Stimulated activated CD4-positive, alpha-beta T cell treated with anti-CD3 and anti-CD28 coated beads, Interleukin-2, amount 100 ng/mL, for 24 hours (primary cell): ENCODE measurements around the gene SNTG2.

Experiments
- DNase-seq, 2 donors: peaks; one replicate each; pipeline ENCODE4 v3.0.0-alpha.2; 2020

SNTG2 gene

DNA sequence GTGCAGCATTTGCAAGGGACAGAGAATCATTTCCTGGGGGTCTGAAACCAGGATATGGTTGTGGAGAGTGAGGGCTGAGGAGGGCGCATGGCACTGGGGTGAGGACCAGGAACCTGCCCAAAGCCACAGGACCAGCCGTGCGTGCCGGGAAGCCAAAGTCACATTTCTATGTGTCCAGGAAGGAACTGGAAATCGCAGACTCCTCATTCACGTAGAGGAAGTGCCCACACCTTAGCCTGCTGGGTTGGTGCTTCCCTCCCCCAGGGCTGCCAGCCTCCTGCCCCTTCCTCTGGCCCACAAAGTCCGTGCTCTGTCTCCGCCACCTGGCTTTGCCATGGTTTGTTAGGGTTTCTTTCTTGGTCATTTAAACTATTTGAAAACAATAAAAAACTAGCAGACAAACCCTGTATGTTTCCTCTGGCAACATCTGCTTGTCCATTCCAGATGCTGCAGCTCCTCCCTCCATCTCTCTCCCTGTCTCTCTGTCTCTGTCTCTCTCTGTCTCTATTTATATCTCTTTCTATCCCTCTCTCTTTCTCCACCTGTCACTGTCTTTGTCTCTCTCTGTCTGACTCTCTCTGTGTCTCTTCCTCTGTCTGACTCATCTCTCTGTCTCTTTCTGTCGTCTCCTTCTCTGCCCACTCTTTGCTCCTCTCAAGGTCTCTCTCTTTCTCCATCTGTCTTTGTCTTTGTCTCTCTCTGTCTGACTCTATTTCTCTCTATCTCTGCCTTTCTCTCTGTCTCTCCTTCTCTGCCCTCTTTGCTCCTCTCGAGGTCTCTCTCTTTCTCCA, 299.4 kb downstream of the SNTG2 start:
- no peak for DNase-seq

DNA sequence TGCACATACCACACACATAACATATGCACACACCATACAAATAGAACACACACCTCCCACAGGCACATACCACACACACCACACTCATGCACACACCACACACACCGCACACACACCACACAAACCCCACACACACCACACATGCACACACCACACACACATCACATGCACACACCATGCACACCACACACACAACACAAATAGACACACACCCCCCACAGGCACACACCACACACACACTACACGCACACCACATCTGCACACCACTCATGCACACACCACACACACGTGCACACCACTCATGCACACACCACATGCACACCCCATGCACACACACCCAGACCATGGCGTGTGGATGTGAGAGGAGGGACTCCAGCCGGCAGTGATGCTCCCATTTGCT, 300.9 kb downstream of the SNTG2 start:
- DNase-seq, result no peak

DNA sequence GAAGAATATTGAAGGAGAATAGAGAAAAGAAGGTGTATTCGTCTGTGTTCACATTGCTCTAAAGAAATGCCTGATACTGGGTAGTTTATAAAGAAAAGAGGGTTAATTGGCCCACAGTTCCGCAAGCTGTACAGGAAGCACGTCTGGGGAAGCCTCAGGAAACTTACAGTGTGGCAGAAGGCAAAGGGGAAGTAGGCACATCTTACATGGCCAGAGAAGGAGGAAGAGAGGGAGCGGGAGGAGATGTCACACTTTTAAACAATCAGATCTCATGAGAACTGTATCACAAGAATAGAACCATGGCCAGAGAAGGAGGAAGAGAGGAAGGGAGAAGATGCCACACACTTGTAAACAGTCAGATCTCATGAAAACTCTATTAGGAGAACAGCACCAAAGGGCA, 303.0 kb downstream of the SNTG2 start:
- no peak for DNase-seq

DNA sequence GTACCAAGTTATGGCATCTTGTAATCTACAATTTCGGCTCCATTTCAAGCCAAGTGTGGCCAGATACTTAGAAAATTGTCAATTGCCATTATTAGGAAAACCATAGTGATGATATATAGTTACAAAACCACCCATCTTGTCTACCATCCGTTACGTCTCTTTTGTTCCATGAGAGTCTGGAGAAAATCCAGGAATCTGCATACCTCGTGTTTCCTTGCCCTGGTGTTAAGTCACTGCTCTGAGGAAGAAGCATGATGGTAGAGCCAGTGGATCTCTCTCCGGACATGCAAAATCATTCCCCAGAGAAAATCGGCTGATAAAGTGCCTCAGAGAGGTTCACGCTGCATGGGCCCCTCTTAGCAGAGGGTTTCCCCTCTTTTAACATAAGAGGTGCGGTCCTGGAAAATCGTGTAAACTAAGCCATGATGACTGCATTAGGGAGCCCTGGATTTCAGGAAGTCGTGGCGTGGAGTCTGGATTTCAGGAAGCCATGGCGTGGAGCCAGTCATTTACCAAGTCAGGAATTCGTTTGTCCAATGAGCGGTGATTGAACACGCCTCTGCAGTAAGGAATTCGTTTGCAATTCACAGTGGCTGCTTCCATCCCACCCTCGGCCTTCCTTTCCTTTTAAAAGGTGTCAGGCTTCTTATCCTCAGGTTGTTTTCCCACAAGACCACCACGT, 304.2 kb downstream of the SNTG2 start:
- no peak for DNase-seq

DNA sequence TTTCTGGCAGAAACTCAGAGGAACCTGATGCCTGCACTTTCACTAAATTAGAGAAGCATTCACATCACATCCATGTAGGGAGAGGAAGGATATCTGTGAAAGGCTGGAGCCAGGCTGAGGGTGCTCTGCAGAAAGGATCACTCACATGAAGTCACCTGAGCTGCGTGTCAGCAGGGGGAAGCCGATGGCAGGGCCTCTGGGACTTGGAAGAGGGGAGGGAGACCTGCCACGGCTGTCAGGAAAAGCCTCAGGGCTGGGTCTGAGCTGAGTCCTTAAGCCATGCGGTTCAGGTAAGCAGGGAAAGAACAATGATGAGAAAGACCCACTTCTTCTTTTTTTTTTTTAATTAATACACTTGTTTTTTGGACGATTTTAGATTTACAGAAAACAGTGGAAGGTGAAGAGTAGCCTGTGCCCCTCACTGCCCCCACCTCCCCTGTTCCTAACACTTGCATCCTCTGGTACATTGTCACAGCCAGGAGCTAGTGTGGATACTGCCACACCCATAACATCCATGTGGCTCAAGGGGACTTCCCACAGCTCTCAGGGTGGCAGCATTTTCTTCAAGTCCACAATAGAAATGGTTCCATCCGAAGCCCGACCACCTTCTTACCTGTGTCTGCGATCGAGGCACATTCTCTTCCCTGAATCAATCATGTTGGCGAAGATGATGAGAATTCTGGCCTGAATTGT, 306.1 kb downstream of the SNTG2 start:
- DNase-seq, result no peak

DNA sequence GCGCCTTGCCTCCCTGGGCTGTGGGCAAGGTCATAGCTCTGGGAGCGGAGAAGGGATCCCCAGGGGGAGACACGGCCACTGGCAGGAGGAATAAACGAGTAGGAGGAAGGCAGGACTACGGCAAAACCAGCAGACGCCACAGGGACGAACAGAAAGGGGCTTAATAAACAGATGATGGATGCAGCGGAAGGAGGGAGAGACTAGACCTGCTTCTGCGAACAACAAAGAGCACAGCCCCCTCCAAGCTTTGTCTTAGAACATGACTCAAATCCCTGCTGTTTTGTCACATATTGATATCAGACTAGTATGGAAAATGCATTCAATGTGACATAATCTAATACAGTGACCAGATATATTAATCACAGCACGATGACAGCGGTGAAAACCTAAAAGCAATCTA, 306.7 kb downstream of the SNTG2 start:
- no peak for DNase-seq

DNA sequence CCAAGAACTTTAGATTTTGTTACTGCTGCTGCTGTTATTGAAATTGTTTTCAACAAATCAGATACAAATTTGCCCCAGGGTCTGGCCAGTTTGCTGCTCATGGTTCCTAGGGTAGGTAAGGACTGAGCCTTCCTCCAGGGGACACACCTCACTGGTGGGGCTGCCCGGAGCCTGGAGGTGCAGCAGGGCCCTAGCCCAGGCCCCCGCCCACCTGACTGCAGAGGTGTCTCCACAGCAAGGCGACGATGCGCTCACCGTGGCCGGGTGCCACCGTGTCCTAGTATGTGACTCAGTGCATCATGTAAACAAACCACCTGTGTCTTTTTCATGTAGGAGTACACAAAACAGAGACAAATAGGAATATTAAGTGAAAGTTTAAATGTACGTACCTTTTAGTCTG, 309.1 kb downstream of the SNTG2 start:
- DNase-seq, result no peak

DNA sequence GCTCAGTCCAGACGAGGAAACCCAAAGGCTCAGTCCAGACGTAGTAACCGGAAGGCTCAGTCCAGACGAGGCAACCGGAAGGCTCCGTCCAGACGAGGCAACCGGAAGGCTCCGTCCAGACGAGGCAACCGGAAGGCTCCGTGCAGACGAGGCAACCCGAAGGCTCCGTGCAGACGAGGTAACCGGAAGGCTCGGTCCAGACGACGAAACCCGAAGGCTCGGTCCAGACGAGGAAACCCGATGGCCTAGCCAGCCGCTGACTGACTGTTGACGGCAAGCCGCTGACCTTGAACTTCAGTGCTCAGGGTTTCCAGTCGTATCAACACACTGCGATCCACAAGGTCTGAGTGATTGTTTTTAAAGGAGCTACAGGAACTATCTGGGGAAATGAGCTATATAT, 312.0 kb downstream of the SNTG2 start:
- no peak for DNase-seq

DNA sequence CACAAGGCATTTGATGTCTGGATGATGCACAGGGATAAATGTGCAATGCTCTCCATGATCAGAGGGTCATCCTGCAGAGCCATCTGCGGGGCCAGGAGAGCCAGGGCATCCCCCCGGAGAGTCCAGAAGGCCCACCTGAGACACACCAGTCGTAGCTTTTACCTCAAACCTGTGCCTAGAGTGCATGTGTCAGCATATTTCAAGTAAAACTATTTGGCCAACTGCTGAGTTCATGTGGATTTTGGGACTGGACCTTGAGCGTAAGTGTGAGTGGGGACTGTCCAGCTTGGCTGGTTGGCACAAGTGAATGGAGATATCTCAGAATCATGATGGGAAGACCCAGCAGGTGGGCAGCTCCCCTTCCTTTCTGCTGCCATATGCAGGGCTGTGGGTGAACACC, 314.8 kb downstream of the SNTG2 start:
- no peak for DNase-seq

DNA sequence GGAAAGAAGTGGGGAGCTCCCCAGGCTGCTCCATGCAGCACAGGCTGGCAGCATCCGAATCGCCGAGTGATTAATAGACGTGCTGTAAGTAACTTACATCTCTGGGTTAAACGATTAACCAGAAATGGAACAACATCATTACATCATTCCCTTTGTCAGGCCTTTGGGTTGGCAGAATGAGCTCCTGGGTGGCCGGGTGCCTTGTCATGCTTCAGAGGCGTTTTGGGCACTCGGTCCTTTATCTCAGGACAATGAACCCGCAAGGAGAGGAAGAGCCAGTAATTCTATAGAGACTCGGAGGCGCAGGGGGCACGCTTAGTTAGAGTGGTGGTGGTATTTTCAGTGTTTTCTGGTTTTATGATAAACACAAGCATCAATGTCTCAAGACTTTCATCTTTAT, 315.7 kb downstream of the SNTG2 start:
- DNase-seq, result no peak

DNA sequence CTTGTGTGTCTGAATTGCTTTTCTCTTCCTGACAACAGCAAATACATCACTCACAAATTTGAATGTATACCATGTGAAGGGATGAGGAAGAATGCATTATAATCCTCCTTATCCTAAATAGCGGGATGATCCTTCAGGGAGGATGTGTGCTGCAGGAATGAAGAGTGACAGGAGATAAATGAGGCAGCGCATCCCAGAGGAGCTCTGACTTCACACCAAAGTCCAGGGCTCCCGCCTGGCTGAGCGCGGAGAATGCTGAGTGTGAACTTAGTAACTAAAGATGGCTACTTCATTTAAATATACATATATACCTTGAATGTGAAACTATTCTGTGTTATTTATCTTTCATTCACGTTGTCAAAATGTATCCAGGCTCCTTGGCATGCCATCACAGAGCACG, 317.4 kb downstream of the SNTG2 start:
- no peak for DNase-seq

DNA sequence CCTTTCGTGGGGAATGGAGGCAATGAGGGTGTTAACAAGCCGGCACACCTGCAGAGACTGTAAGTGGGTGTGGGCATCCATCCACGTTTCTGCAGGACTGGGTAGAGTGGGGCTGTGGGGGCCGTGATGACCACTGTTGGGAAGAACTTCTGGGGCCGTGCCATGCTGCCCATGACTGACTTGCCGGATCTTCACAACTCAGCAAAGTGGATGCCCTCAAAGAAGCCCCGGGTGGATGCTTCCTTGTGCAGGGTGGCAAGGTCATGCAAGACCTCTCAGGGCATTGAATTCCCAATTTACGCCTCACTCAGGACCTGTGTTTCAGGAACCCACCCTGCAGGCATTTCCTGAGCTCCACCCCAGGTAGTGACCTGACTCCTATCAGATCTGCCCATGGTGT, 319.2 kb downstream of the SNTG2 start:
- DNase-seq, result no peak

DNA sequence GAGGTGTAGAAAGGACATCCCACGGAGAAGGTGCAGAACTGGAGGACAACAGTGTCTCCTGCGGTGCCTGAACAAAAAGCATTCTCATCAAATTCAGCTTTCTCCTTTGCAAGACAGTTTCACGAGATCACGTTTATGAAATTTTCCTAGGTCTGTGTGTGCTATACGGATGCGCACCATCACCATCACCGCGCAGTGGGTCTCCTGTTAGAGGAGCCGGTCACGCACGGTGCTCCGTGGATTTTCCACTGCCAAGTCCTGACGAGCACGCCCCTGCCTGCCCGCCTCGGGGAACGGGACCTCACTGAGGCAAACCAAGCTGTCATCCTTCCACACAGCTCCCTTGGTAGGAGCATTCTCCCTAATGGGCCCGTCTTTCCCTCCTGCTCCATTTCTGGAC, 322.2 kb downstream of the SNTG2 start:
- DNase-seq, result no peak

DNA sequence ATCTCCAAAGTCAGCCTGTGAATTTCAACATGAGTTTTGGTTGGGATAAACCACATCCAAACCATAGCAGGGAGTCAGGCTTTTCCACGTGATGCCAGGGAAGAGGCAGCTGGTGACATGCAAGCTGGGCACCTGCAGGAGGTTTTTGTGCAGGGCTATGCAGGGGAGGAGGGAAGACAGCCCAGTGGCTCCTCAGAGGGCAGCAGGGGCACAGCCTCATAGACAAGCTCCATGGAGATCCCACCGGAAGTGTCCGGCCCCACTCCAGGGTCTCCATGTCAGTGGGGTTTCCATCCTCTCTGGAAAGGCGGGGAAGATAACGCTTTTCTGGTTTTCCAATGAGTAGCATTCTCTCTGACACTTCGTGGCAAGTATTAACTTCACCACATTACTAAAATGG, 327.0 kb downstream of the SNTG2 start:
- DNase-seq, result no peak

DNA sequence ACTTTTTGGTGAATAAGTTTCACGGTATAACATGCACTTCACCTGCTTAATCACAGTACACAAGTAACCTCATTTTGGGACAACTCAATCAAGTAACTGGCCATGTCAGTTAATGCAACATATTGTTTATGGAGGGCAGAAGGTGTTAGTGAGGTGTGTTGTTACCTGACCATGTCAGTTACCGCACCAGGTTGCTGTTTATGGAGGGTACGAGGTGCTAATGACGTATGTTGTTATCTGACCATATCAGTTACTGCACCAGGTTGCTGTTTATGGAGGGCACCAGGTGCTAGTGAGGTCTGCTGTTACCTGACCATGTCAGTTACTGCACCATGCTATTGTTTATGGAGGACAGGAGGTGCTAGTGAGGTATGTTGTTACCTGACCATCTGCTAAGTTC, 327.5 kb downstream of the SNTG2 start:
- DNase-seq, result no peak

DNA sequence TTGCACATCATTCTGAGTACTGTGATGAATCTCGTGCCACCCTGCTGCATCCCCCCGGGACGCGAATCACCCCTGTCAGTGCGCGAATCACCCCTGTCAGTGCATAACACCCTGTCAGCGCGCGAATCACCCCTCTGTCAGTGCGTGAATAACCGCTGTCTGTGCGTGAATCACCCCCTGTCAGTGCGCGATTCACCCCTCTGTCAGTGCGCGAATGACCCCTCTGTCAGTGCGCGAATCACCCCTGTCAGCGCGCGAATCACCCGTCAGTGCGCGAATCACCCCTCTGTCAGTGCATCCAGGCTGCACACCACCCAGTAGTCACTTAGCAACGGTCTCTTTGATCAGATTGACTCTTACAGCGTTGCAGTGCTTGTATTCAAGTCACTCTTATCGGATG, 328.2 kb downstream of the SNTG2 start:
- DNase-seq, result no peak

DNA sequence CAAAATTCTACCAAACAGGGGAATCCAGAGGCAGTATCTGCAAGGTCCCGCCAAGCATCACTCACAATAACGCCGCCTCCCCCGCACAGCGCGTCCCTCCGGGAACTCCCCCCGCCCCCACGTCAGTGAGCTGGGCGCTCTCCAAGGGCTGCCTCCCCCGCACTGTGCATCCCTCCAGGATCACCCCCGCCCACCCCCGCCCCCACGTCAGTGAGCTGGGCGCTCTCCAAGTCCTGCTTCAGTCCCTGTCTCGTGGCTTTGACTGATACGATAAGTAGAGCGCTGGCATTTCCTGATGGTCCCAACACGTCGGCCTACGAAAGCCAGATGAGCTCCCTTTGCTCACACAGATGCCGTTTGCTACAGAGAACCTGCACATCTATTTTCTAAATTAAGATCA, 331.9 kb downstream of the SNTG2 start:
- no peak for DNase-seq

DNA sequence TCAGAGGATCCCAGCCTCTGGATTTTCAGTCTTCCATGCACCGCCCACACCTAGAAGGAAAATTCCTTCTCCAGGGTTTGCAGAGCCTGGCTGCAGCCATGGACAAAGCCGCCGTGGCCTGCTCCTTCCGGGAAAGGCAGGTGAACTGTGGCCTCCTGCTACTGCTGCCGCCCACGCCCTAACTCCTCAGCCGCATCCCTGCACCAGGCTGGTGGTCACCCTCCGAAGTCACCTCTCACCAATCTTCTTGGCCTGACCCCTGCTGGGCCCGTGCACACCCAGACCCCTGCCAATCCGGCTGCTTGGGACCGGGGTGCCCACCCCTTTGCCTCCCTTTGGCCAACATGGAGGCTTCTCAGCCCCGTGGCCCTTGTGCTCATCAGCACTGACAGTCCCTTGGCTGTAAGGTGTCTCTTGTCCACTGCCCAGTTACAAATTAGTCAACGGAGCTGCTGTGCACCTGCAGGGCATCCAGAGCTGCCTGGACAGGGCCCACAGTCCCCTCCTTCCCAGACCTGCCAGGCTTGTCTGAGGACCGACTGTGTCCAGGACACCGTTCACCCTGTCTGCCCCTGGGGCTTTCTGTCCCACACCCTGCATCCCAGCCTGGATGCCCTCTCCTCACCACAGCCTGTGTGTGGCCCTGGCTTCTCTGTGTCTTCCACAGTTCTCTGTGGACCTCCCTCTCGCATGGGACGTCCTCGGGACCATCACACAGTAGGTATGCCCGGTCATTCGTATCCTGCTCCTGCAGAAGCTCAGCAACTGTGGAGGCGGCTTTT, 332.6 kb downstream of the SNTG2 start:
- DNase-seq, result no peak

DNA sequence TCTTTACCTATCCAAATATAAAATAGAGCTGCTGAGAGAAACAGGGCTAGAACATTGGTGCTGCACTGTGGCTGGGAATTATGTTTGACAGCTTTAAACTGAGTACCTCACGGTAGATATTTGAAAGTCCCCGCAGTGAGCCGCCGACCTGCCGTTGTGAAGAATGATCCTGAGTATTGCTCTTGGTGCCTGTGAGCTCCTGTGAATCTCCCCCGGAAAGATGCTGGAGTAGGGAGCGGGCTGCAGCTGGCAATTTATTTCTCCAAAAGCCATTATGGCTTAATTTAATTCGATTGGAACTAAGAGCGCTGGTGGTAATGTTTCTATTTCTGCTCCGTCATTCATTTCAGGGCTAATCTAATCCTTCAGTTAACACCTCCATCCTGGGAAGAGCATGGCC, 333.2 kb downstream of the SNTG2 start:
- DNase-seq, result no peak

DNA sequence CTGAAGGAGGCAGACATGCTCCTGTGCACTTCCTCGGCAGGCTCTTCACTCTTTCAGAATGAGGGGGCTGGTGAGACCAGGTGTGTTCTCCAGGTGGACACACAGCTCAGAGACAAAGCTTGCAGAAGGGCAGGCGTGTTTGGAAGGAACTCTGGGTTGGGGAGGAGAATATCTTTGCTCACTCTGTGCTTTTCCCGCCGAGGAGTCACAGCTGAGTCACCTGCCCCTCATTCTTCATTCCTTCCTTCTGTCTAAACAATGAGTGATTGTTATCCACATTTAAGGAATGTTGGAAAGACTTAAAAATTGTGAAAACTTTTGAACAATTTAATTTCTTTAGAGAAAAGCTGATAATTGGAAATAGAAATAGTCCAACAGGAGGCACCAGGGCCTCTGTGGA, 336.3 kb downstream of the SNTG2 start:
- no peak for DNase-seq

DNA sequence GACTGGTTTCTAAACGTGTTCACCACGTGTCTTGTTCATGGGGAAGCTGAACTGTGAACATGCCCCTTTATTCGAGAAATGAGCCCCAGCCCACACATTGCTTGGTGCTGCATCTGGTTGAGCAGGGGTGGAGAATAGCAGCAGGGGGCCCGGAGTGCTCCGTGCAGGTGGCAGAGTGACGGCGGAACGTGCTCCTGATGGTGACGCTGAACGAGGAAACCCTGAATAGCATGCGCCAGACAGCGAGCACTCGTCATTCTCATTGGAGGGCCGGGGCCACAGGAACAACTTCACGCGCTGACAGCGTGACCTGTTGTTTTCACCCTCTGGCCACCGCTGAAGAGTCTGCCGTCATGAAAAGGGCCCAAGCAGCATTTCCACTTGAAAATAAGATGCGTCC, 336.8 kb downstream of the SNTG2 start:
- DNase-seq, result no peak

DNA sequence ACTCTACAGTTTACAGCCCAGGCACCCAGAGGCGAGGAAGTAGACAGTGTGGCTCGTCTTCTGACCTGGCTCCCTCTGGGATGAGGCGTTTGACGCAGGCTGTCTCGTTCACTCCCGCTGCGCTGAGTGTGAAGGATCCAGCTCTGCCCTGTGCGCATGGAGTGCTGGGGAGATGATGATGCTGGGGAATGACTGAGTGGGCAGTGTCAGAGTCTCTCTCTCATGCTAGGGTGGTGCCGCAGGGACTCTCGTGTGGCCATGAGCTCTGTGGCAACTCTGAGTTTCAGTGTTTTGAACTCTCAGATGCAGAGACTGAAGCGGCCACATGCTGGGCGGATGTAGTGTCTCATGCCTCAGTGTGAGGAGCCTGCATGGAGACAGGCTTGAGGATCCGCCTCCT, 344.3 kb downstream of the SNTG2 start:
- DNase-seq, result no peak

DNA sequence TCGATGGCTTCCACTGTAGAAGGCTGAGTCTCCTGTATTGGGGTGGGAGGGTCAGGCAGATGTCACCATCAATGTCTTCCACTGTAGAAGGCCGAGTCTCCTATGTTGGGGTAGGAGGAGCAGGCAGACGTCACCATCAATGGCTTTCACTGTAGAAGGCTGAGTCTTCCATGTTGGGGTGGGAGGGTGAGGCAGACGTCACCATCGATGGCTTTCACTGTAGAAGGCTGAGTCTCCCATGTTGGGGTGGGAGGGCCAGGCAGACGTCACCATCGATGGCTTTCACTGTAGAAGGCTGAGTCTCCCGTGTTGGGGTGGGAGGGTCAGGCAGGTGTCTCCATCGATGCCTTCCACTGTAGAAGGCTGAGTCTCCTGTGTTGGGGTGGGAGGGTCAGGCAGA, 345.1 kb downstream of the SNTG2 start:
- no peak for DNase-seq
